ENCODE data around the gene EPB41L2. TPM values are rescaled to one million over a fixed set of nuclear protein-coding genes. Genes with fewer than 3 reads are reported as not detected.
A peak's percentile ranks its signal among the peaks of the same experiment; 100 is the strongest.

EPB41L2 gene
- total RNA-seq, 2 donors from 2014 or later: 41.9 to 47.2 TPM

DNA sequence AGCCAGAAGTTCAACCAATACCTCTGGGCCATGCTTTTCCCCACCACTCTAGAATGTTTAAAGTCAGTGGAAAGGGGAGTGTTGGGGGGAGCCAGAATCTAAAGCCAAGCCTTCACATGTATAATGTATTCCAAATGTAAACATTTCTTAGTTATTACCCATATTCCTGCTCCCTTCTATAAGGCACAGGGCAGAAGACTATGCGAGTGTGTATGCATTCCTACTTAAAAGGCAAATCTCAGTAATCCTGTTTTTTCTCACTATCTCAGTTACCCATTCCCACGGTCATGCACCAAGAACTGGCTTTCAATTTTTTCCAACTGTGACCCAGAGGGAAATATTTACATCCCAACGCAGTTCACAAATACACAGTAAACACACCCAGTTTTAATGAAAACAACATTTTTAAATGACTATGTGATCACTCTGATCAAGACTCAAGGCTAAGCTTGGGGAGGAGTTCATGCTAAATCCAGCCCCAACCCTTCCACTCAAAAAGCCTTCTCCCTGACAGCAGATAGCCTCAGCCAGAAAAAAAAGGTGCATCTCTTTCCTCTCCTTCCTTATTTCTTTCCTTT, 57.5 kb downstream of the EPB41L2 start:
- TF ChIP-seq, protein P1, sequence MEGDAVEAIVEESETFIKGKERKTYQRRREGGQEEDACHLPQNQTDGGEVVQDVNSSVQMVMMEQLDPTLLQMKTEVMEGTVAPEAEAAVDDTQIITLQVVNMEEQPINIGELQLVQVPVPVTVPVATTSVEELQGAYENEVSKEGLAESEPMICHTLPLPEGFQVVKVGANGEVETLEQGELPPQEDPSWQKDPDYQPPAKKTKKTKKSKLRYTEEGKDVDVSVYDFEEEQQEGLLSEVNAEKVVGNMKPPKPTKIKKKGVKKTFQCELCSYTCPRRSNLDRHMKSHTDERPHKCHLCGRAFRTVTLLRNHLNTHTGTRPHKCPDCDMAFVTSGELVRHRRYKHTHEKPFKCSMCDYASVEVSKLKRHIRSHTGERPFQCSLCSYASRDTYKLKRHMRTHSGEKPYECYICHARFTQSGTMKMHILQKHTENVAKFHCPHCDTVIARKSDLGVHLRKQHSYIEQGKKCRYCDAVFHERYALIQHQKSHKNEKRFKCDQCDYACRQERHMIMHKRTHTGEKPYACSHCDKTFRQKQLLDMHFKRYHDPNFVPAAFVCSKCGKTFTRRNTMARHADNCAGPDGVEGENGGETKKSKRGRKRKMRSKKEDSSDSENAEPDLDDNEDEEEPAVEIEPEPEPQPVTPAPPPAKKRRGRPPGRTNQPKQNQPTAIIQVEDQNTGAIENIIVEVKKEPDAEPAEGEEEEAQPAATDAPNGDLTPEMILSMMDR (IDR thresholded peaks at IDR 0.05): no peak
- peaks cover 0 to 16% of the 10 kb centered on the region in 2 donors for H3K9me3 ChIP-seq
- no peak overlapping the region for H3K27ac ChIP-seq
- H3K27me3 ChIP-seq: no peaks in the 10 kb centered on the region
- H3K4me3 ChIP-seq: no peak overlapping the region
- H3K4me1 ChIP-seq: peaks cover 0 to 37% of the 10 kb centered on the region in 2 donors
- DNase-seq (ENCODE audit: low spot score): no peak
- H3K36me3 ChIP-seq: no peaks in the 10 kb centered on the region

DNA sequence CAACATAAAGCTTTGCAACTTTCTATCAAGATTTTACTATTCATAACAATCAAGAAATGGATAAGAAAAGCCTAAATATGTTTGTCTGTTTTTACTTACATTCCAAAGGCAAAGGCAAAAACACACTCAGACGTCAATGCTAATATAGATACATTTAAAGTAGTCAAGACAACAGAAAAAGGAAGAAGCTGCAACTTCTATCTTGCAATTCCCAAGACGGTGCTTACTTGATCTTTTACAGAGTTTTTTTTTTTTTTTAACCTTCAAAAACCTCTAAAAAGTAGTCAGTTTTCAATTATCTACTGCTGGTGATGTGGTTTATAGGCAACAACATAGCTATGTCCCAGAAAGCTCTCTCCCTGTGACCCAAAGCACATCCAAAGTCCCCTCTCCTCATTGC, 58.1 kb downstream of the EPB41L2 start:
- H3K27me3 ChIP-seq: no peaks in the 10 kb centered on the region
- TF ChIP-seq, protein P1 (IDR thresholded peaks at IDR 0.05): no peak
- H3K4me3 ChIP-seq: no peak overlapping the region
- peaks cover 0 to 16% of the 10 kb centered on the region in 2 donors for H3K9me3 ChIP-seq
- no peak overlapping the region for H3K27ac ChIP-seq
- no peaks in the 10 kb centered on the region for H3K36me3 ChIP-seq
- peaks cover 0 to 37% of the 10 kb centered on the region in 2 donors for H3K4me1 ChIP-seq
- no peak for DNase-seq (ENCODE audit: low spot score)

DNA sequence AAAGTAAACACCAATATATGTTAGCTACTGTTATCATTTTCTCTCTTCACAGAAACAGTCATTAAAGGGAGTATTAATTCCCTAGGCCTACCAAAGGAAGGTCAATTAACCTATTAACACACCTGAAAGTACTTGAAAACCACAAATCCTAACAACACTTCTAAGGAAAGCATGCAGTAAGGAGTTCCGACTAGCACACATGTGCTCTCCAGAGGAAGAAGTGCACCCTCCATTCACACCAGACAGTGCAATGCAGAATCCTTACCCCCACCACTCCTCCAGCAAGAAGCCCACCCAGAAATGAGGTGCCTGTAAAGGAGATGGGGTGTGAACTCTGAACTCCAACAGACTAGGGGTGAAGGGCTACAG, 58.7 kb downstream of the EPB41L2 start:
- peaks cover 0 to 16% of the 10 kb centered on the region in 2 donors for H3K9me3 ChIP-seq
- H3K27ac ChIP-seq: no peak overlapping the region
- no peak overlapping the region for H3K4me3 ChIP-seq
- DNase-seq (ENCODE audit: low spot score): no peak
- TF ChIP-seq, protein P1 (IDR thresholded peaks at IDR 0.05): no peak
- no peaks in the 10 kb centered on the region for H3K36me3 ChIP-seq
- H3K4me1 ChIP-seq: peaks cover 0 to 37% of the 10 kb centered on the region in 2 donors
- H3K27me3 ChIP-seq: no peaks in the 10 kb centered on the region

DNA sequence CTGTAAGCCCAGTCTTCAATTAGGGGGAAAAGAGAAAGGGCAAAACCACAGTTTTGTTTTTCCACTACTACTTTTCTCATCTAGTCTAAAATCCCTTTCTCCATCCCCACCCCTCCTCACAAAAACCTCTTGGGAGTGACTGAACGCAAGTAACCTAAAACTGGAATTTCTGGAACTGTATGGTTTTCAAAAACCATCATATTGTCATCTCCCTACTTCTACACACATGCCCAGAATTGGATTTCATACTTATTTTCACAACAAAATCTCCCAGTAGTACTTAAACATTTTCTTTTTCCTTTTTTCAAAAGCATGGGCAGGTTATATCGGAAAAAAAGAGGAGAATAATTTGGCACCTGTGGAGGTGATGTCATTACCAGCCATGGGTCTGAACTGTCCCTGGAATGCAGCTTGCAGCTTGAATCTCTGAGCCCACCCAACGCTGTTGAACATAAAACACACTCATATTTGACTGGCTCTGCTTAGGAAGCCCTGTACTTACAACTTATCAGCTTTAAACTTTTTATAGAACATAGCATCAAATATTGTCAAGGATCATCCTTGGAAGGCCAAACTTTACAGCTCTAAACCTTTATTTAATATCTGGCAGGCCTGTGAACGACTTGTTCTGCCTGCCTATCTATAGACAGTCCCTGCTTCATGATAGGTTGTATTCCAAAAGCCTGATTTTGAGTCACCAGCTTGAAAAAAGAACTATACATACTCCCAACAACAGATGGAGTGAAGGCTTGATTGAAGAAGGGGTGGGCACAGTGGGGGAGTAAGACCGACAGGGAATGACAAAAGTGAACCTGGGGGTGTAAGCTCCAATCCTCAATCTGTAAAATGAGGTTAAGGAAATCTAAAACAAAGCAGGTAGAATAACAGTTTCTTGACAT, 59.3 kb downstream of the EPB41L2 start:
- no peak for DNase-seq (ENCODE audit: low spot score)
- H3K27ac ChIP-seq: no peak overlapping the region
- H3K36me3 ChIP-seq: no peaks in the 10 kb centered on the region
- peaks cover 0 to 37% of the 10 kb centered on the region in 2 donors for H3K4me1 ChIP-seq
- H3K9me3 ChIP-seq: peaks cover 0 to 16% of the 10 kb centered on the region in 2 donors
- H3K27me3 ChIP-seq: no peaks in the 10 kb centered on the region
- H3K4me3 ChIP-seq: no peak overlapping the region
- TF ChIP-seq, protein P1 (IDR thresholded peaks at IDR 0.05): no peak

DNA sequence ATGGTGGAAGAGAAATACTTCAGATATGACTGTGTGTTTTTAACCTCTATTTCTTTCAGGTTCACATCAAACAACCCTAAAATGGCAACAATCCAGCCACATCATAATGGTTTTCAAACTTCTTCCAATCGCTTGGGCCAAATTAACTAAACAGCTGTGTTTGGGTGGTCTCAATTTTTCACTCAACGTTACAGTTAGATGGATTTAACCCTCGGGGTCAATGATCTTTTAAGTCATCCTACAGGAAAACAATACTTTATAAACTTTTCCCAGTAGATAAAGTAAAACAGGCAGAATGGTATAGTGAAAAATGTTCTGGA, 60.4 kb downstream of the EPB41L2 start:
- TF ChIP-seq, protein P1 (IDR thresholded peaks at IDR 0.05): no peak
- Histone ChIP-seq H3K4me1 (peaks cover 0 to 37% of the 10 kb centered on the region in 2 donors), H3K27ac (peak overlapping the region in 1 of 2 donors; percentile 0), H3K27me3 (no peaks in the 10 kb centered on the region), H3K4me3 (no peak overlapping the region), H3K36me3 (no peaks in the 10 kb centered on the region), H3K9me3 (peaks cover 0 to 11% of the 10 kb centered on the region in 2 donors)
- no peak for DNase-seq (ENCODE audit: low spot score)

Measured in right atrium auricular region (tissue), 2 donors.